ENCODE data around the gene MYCT1.
"Not testable (repeated sequence)": the region's sequence is repeated elsewhere in the genome, so short reads cannot be mapped to it uniquely, and the experiment has no call there.

MYCT1 gene, protein sequence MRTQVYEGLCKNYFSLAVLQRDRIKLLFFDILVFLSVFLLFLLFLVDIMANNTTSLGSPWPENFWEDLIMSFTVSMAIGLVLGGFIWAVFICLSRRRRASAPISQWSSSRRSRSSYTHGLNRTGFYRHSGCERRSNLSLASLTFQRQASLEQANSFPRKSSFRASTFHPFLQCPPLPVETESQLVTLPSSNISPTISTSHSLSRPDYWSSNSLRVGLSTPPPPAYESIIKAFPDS

DNA sequence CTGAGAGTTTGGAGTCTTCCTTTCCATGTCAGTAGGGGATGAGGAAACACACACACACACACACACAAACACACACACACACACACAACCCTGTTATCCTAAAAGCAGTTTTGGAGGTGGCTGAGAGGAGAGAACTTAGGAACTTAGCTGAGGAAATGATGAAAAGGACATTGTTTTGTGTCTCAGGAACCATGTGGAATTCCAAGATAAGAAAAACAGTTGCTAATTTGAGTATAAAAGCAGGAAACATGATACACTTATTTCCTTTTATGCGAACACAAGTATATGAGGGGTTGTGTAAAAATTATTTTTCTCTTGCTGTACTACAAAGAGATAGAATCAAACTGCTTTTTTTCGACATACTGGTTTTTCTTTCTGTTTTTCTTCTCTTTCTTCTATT, at the start of gene MYCT1:
Gene MYCT1, plus strand, starts transcription at position 264 of the 400 bp plus-strand sequence. Its CDS starts 6 bp downstream, at position 270.
- no peak for DNase-seq
- ATAC-seq = no peak

DNA sequence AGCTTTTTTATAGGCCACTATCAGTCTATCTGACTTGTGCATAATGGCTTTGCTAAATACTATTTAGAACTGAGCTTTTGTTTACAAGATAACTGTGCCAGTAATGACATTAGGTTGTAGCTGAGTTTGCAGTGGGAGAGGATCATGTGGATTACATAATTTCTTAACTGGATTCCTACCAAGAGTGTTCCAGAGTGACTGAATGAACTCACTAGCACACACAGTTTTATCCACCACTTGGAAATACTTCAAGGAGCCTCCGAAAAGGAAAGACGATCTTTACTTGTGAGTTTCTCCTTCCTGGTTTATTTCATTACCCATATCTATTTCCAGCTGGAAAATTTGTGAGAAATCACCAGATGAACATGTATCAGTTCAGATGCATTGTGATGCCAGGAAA, 49.6 kb upstream of the MYCT1 start:
- DNase-seq = no peak
- no peak for ATAC-seq

DNA sequence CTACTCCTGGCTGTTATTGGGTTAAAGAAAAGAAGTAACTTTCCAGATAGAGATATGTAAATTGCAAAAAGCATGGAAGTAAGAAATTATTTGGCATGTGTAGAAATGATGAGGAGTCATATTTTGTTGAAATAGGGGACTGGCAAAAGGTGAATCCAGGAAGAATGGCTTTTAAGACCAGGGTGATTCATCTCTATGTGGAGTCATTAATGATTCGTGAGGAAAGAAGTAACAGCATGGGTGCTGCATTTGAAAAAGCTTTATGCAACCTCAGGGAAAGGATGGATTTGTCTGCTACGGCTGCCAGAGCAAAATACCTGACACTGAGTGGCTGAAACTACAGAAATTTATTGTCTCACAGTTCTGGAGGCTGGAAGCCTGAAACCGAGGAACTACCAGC, 45.7 kb upstream of the MYCT1 start:
- no peak for DNase-seq
- no peak for ATAC-seq

DNA sequence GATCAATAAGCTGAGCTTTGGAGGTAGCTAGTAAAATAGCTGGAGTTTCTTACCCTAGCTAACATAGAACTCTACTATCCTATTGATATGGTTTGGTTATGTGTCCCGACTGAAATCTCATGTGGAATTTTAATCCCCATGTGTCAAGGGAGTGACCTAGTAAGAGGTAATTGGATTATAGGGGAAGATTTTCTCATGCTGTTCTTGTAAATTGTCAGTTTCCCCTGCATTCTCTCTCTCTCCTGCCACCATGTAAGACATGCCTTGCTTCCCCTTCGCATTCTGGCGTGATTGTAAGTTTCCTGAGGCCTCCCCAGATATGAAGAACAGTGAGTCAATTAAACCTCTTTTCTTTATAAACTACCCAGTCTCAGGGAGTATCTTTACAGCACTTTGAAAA, 35.9 kb upstream of the MYCT1 start:
- DNase-seq (no peak), ATAC-seq (no peak)

DNA sequence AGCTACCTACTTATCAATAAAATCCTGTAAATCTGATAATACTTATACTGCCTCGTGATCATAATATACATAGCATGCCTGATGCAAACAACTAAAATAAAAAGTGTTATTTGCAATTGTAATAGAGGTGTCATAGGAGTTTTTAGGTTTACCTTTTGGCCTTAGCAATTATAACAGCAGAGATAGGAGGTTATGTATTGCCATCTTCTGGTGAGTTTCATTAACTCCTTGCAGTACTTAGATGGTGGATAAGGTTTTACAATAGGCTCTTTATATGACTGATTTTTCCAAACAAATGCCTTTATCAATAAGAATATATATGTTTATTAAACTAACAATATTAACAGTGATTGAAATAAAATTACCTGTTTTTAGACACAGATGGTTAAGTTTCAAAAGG, 27.8 kb upstream of the MYCT1 start:
- DNase-seq = no peak
- no peak for ATAC-seq

DNA sequence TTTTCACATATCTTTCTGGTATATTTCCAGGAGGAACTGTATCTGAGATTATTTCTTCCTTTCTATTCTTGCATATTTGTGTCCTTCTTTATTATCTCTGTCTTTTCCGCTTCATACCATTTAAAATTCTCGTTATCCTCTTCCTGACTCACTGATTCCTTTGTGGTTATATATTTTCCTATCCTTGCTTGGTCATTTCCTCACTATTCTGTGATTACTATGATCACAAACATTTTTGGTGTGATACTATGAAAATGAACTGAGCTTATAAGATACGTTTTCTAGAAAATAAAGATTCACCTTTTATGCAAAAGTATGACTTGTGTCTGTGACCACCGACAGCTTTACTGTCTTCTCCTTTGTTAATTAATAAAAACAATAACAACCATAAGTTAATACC, 26.5 kb upstream of the MYCT1 start:
- DNase-seq (no peak), ATAC-seq (no peak)

DNA sequence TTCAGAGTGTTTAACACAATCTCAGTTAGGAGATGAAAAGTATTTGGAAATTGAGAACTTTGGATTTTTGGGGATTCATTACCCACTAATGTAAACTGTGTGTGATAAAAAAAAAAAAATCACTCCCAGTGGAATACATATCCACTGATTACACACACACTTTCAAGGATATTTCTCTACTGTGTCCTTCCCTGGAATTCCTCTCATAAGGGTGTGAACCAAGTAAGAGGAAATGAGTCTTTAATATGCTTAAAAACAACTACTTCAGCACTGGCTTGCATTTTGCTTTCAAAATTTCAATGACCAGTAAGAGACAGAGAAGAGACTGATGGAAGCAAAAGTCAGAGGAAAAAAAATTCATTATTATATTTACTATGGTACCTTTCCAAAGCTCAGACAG, 24.5 kb upstream of the MYCT1 start:
- ATAC-seq (no peak), DNase-seq (no peak)

DNA sequence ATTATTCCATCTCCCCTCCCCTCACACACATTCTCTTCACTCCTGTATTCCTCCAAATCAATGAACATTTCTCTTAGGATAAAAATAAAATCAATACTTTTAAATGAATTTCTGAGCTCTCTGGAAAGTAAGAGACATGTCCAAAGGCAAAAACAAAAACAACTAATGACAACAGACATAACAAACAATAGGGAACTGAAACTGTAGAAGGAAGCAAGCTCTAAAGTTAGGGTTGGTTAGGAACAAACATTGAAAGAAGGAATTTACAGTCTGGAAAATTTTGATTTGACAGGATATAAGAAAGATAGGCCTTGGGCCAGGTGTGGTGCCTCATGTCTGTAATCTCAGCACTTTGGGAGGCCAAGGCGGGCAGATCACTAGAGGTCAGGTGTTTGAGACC, 17.5 kb upstream of the MYCT1 start:
- ATAC-seq (no peak), DNase-seq (no peak)

DNA sequence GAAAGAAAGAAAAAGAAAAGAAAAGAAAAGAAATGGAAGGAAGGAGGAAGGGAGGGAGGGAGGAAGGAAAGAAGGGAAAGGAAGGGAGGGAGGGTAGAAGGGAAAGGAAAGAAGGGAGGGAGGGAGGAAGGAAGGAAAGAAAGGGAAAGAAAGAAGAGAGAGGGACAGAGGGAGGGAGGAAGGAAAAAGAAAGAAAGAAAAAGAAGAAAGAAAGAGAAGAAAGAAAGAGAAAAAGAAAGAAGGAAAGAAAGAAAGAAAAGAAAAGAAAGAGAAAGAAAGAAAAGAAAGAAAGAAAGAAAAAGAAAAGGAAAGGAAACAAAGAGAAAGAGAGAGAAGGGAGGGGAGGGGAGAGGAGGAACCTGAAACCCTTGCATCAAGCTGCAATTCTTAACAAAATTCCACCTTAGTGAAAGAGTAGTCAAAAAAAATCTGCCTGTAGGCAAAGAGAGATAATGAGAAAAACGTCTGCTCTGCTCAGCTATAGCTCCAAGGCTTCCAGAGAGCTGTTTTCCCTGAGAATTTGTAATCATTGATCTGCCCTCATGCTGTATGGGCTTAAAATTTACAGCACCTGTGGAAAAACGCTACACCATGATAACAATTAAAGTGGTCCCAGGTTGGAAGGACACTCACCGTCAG, 16.7 kb upstream of the MYCT1 start:
- ATAC-seq (no peak), DNase-seq (no peak)

DNA sequence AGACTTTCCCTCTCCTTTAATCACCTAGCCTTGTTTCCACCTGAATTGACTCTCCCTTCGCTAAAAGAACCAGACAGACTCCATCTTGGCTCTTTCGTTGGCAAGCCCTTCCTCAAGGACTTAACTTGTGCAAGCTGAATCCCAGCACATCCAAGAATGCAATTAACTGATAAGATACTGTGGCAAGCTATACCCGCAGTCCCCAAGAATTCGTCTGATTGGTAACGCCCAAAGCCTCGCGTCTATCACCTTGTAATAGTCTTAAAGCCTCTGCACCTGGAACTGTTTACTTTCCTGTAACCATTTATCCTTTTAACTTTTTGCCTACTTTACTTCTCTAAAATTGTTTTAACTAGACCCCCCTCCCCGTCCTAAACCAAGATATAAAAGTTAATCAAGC, 15.6 kb upstream of the MYCT1 start:
- ATAC-seq (no peak), DNase-seq (no peak)

DNA sequence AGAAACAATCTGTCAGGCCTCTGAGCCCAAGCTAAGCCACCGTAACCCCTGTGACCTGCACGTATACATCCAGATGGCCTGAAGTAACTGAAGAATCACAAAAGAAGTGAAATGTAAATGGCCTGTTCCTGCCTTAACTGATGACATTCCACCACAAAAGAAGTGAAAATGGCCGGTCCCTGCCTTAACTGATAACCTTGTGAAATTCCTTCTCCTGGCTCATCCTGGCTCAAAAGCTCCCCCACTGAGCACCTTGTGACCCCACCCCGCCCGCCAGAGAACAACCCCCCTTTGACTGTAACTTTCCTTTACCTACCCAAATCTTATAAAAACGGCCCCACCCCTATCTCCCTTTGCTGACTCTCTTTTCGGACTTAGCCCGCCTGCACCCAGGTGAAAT, 14.8 kb upstream of the MYCT1 start:
- not testable (repeated sequence) for DNase-seq, ATAC-seq

DNA sequence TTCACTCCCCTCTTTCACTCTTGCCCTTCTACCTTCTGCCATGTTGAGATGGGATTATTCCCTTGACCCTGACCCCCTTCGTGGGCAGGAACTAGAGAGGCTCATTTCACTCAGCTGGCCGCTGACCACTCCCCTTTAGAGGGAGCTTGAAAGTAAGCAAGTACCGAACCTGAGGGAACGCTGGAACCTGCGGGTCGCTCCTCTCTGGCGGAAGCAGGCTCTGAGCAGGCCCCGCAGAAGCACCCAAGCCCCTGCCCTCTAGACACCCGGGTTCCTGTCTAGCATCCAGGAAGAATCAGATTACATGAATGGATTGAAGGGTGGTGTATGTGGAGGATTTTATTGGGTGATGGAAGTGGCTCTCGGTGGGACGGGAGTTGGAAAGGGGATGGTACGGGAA, 11.9 kb upstream of the MYCT1 start:
- DNase-seq = no peak
- ATAC-seq = no peak

DNA sequence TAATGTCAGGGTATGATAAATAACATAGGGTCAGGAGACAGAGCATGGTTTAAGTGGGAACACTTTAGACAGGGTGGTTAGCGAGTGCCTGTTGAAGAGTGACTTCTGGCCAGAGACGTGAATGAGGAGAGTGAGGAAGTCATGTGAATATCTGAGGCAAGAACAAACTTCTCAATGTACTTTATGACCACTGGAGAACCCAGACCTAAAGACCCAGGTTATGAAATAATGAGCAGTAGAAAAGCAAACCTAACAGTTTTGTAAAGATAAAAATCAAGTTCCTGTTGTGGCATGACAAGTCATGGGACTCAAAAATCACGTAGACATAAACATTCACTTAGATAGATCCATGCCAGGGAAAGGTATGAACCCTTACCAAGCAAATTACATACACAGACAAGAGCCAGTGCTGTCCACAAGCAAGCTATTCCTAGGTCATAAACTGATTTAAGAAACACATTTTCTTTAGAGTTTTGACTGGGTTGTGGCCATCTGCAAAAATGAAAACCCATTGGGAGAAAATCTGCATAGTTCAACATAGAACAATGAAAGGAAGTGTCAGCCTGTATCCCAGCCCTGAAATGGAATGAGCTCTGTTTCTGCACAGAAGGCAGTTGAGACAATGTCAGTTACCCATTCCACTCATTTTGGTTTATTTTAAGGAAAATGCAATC, 2.2 kb upstream of the MYCT1 start:
- ATAC-seq (no peak), DNase-seq (no peak)

DNA sequence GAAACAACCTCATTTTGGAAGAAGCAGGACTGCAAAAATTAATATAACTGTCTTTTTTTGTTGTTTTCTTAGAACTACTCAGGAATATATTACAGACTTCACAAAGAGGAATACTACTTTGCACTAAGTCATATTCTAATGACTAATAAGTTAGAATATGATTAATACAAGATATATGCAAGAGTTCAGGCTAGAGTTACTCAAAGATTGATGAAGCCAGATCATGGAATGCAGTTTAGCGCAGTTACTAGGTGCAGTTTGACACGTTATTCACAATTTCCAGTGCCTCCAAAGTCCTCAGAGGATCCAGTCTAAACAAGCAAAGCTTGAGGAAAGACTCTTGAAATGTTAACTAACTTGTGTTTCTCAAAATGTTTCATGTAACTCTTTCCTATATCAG, 1.2 kb upstream of the MYCT1 start:
- ATAC-seq = no peak
- no peak for DNase-seq

DNA sequence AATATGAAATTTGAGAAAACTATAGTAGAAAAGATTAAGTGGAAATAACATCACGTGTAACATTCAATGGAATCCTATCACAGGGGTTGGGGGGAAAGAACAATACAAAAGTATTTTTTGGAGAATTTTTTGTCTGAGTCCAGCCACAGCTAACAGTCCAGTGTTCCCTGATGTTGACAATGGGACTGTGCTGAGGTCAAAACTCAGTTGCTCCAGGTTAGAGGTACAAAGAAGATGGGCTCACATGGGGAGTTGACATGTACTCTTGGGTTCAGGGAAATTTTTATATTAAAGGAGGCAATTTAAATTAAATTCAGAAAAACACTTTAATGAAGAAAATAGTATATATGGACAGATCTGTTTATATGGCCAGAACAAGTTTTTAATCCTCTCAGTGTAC, 995 bp downstream of the MYCT1 start:
- no peak for DNase-seq
- ATAC-seq = no peak

DNA sequence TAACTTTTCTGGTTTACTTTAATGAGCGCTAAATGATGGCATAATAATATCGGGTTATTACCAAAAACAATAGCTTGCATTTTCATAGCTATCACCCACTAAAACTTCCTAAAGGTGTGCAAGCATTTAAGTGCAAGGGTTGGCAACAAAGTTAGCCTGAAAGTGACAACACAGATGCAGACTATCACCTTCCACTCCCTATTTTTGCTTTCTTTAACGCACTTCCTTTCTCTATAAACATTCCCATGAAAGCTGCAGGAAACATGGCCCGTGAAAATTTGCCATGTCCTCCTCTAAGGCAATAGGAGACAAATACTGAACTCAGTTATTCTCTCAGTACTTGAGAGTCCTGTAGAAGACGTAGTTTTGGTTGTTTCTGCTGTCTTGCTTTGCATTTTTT, 2.7 kb downstream of the MYCT1 start:
- no peak for DNase-seq

DNA sequence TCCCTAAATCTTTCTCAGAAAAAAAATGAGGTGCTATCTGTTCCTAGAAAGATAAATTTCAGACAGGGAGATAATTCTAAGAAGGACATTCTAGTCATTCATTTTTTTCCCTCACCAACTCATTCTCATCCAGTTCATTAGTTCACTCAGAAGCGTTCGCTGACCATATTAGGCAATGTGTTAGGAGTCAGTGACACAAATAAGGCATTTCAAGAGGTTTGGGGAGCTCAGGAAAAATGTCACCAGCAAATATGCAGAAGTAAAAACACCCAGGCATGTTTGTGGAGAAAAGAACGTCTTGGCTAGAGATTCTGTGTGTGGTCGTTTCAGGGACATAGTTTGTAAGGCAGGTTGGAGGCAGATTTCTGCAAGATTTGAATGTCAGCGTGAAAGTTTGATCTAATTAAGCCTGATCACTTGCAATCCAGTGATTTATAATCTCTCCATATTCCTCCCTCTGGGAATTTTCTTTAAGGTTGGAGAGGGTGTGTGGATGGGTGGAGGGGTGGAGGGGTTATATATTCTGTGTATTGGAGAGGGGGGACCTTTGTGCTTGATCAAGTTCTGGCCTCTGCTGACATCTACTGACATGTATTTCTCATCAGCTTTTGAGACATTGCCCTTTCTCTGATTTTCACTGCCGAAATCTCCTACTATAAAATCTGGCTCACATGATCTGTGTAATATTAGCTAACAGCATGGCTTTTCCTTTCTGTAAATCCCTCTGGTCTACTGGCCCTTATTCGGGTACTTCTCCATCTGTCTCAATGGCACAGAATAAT, 3.6 kb downstream of the MYCT1 start:
- DNase-seq = no peak
- no peak for ATAC-seq

More for the DNA sequence above, 2.7 kb downstream of the MYCT1 start:
- ATAC-seq = no peak

DNA sequence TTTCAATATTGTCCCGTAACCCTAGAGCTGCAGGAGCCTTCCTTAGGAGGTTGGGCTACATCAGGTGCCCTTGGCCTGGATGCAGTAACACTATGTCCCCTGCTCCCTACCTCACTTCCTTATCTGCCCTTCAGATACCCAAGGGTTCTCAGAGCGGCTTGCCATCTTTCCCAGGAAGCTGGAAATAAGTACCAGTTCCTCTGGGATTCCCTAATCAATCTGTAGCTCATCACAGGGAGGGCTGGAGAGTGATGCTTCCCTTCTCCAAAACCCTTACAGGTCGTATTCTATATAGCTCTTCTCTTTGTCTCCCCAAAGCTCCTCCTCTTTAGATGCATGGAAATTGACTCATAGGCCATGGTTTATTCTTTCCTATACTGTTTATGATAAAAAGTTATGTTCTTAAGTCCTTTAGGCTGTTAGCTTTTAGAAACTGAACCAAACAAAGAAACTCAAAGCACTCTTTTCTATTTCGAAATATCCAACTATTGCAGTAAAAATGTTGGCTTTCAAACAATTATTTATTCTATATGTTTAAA, 4.2 kb downstream of the MYCT1 start:
- ATAC-seq (no peak), DNase-seq (no peak)

DNA sequence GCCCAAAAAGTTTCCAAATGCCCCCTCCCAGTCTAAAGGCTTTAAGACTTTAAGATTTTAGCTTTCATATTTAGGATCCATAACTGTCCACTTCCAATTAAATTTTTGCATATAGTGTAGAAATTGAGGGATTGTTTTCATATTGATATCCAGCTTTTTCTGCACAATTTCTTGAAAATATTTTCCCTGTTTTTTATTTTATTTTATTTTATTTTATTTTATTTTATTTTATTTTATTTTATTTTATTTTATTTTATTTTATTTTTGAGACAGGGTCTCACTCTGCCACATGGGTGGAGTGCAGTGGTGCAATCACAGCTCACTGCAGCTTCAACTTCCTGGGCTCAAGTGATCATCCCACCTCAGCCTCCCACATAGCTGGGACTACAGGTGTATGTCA, 6.1 kb downstream of the MYCT1 start:
- DNase-seq, ATAC-seq: not testable (repeated sequence)

DNA sequence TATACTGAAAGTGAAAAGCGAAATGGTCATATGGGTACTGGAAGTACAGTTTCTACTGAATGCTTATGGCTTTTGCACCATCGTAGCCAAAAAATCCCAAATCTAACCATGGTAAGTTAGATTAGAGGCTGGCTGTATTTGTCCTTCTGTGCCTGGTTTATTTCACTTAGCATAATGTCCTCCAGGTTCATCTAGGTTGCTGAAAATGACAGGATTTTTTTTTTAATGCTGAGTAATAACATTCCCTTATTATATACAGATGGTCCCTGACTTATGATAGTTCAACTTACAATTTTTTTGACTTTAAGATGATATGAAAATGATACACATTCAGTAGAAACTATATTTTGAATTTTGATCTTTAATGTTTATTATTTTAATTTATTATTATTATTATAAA, 7.6 kb downstream of the MYCT1 start:
- no peak for DNase-seq
- no peak for ATAC-seq

DNA sequence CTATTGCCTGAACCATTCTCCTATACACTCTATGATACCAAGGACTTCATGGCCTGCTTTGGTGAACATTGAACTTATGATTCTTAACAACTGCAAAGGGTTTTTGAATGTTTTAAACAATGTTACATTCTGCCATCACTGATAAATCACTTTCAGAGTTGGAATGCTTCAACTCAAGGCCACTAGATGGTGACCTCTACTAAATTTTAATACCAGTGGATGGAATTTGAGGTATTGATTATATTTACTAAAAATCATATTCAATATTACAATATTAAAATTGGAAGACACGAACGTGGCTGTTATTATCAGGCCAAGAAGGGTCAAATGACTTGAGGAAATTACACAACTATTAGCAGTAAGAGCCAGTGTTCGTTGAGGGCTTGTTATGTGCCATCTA, 18.6 kb downstream of the MYCT1 start:
- no peak for ATAC-seq
- no peak for DNase-seq

DNA sequence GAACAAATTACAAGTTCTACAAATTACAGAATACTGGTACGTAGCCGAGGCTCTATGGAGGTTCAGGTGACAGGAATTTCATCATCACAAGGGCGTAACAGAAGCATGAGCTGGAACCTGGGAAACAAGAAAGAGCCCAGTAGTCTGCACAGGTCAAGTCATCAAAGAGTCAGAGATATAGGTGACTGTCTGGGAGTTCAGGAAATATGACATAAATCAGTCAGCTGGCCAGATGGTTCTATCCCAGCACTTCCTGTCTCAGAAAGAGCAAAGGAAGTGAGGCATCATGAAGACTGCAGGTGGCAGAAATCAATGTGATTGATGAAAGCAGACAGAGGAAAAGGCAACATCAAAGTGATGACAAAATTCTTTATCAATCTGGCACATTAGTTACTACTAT, 23.3 kb downstream of the MYCT1 start:
- no peak for ATAC-seq
- DNase-seq = no peak

DNA sequence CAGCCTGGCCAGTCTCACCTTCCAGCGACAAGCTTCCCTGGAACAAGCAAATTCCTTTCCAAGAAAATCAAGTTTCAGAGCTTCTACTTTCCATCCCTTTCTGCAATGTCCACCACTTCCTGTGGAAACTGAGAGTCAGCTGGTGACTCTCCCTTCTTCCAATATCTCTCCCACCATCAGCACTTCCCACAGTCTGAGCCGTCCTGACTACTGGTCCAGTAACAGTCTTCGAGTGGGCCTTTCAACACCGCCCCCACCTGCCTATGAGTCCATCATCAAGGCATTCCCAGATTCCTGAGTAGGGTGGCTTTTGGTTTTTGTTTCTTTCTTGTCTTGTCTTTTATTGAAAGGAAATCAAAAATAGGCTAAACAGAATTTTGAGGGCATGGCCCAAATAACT, 24.3 kb downstream of the MYCT1 start:
- DNase-seq (no peak), ATAC-seq (no peak)

Data from stimulated activated naive CD8-positive, alpha-beta T cell treated with anti-CD3 and anti-CD28 coated beads, Interleukin-15, Interleukin-2, amounts not matched to agents 100 U/mL and 50 U/mL, for 24 hours (primary cell).